Choroid plexus epithelial cell (primary cell): ENCODE measurements around the gene TAPT1.

Source experiments
- DNase-seq: peaks from one replicate; pipeline ENCODE4 v3.0.0-alpha.2; 2010; ENCODE audit warnings: low read depth
- H3K4me3 ChIP-seq: 2 replicates; pipeline ENCODE4 v1.5.1; 2011; ENCODE audit warnings: low read depth, mild to moderate bottlenecking, control low read depth, low read length, moderate library complexity
- CTCF ChIP-seq: conservative IDR thresholded peaks from 2 replicates; pipeline ENCODE4 v1.5.1; 2011; ENCODE audit warnings: low read depth, mild to moderate bottlenecking, control low read depth, inconsistent platforms, low read length, moderate library complexity

TAPT1 gene

DNA sequence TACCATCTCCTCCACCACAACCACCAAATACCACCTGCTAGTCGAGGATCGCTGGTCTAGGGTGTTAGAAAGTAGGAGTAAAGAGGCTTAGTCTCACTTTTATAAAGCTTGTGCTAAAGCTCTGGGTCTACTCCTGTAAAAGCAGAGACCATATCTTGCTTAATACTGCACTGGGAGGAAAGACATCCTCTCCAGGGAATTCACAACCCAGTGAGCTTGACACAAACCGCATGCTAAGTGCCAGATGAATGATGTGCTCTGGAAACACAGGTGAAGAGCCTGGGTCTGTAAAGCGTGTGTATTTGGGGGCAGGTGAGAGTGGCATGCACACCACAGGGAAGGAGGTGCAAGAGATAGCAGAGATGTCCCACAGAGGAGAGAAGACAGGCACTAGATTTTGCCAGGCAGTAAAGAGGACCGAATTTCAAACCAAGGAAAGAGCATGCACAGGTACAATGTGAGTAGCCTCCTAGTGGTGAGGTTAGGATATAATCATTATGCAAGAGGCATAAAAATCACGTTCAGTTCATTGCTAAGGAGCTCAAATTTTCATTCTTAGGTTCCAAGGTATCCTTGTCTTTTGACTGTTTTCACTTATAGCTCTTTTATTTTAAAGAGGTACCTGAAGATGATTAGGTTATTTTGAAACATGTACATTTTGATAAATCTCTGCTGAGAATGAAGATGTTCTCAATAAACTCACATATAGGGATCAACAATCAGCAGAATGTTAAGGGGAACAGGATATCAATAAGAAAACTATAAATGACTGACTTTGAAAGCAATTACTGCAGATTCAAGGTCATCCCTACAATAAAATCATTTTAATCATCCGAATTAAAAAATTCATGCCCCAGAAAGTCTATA lies 20.7 kb downstream of the TAPT1 start:
- TF ChIP-seq CTCF: peak; percentile 68
- no peak overlapping the region for H3K4me3 ChIP-seq
- DNase-seq: peak; percentile 57

DNA sequence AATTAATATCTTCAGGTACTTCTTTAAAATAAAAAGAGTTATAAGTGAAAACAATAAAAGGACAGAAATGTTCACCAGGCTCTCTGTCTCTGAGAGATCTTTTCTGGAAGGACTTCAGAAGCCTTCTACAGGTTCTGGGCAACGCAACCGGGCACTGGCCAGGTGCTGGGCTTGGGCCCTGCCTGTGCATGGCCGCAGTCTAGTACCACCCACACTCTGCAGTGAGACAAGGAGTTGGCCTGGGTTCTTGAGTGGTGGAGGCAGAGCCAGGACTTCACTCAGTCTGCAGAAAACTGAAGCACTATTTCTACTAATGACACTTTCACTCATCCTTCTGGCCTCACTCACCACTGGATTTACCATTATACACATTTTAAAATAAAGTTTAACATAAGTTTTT lies 21.8 kb downstream of the TAPT1 start:
- H3K4me3 ChIP-seq: no peak overlapping the region
- TF ChIP-seq CTCF: no peak
- no peak for DNase-seq

GRCh38 chr4:16203083-16203482 lies 23.2 kb downstream of the TAPT1 start:
- DNase-seq: no peak
- TF ChIP-seq CTCF: no peak

DNA sequence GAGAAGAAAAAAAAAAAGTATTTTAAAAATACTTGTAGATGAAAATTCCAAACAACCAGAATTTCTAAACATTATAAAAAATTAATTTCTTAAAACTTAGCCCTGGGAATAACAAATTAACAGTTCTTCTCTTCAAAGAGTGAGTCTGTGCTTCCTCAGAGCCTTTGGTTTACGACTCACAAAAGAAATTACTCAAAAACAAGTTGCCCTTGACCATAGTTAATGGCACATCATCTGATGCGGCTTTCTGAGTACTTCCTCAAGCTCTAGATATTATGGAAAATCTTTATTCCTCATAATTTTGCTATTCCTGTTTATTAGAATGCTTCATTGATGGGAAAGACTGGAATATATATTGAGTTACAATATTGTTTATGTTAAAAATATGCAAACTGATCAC lies 23.7 kb downstream of the TAPT1 start:
- no peak for DNase-seq
- TF ChIP-seq CTCF: no peak
- H3K4me3 ChIP-seq: no peak overlapping the region

More at GRCh38 chr4:16203083-16203482, 23.2 kb downstream of the TAPT1 start:
- H3K4me3 ChIP-seq: no peak overlapping the region

DNA sequence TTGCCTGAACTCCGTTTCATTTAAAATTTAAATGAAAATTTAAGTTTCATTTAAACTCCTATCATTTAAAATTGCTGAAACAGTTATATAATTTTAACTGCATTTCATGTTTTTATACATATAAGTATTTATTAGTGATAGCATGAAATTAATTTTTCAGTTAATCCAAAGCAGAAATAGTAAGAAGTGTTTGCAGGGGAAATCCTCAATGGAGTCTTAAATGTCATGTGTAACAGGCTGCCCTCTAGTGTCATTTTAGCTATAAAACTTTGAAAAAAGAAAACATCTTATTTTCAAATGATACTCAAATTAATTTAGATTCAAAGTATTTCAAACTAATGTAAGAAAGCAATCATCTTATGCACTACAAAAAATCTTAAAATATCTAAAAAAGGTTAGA lies 27.2 kb downstream of the TAPT1 start:
- DNase-seq: peak; percentile 67
- H3K4me3 ChIP-seq: no peak overlapping the region

GRCh38 chr4:16197876-16198665 lies 28.2 kb downstream of the TAPT1 start:
- no peak for TF ChIP-seq CTCF
- no peak for DNase-seq

More for the DNA sequence above, 27.2 kb downstream of the TAPT1 start:
- TF ChIP-seq CTCF: no peak

More at GRCh38 chr4:16197876-16198665, 28.2 kb downstream of the TAPT1 start:
- no peak overlapping the region for H3K4me3 ChIP-seq
